Neural cell (in vitro differentiated cells): ENCODE measurements around the gene GPR146.

Experiments used
- CTCF ChIP-seq: fragments of 450-650 bp; IDR thresholded peaks from 2 replicates; pipeline ENCODE4 v1.5.1; 2014; ENCODE audit warnings: antibody characterized with exemption, mild to moderate bottlenecking, moderate library complexity; ENCODE audit not compliant: poor library complexity, severe bottlenecking
- EP300 ChIP-seq: fragments of 450-650 bp; conservative IDR thresholded peaks from 2 replicates; pipeline ENCODE4 v1.6.1; 2014; ENCODE audit warnings: antibody characterized with exemption, mild to moderate bottlenecking, moderate library complexity; ENCODE audit not compliant: poor library complexity, severe bottlenecking
- EZH2 ChIP-seq: fragments of 200-600, 300-800 bp; shearing (Covaris generic), sonication (generic); IDR thresholded peaks from 2 replicates; pipeline ENCODE4 v1.6.1; 2014; ENCODE audit warnings: antibody characterized with exemption, low read length, borderline replicate concordance, mild to moderate bottlenecking; ENCODE audit not compliant: insufficient read depth, poor library complexity, severe bottlenecking
- RAD21 ChIP-seq: fragments of 450-650 bp; conservative IDR thresholded peaks from 2 replicates; pipeline ENCODE4 v1.6.1; 2014; ENCODE audit warnings: antibody characterized with exemption, mild to moderate bottlenecking, moderate library complexity
- REST ChIP-seq: IDR thresholded peaks from 2 replicates; pipeline ENCODE4 v1.6.1; 2012; ENCODE audit warnings: borderline replicate concordance
- SMC3 ChIP-seq: fragments of 450-650 bp; conservative IDR thresholded peaks from 2 replicates; pipeline ENCODE4 v1.6.1; 2014; ENCODE audit warnings: antibody characterized with exemption, mild to moderate bottlenecking, moderate library complexity; ENCODE audit not compliant: poor library complexity
- TAF1 ChIP-seq: IDR thresholded peaks from 2 replicates; pipeline ENCODE4 v1.6.1; 2012; ENCODE audit warnings: low read depth

- TF ChIP-seq EZH2 = no peak
- no peak for TF ChIP-seq CTCF
- no peak for TF ChIP-seq TAF1
- TF ChIP-seq REST = no peak
- no peak for TF ChIP-seq EP300
- TF ChIP-seq SMC3 = no peak
- no peak for TF ChIP-seq RAD21
Observed at GRCh38 chr7:1074593-1075431, 30.5 kb downstream of the GPR146 start.
